ENCODE results near the gene KDM2B. TPM values are rescaled to one million over a fixed set of nuclear protein-coding genes. Genes with fewer than 3 reads are reported as not detected.

The KDM2B gene
- total and polyA plus RNA-seq, 10 of the 15 experiments (the other 5 are each of a cell fraction or from before 2014, with no cell fraction given), result 13.6 to 124 (median 40.4) TPM

DNA sequence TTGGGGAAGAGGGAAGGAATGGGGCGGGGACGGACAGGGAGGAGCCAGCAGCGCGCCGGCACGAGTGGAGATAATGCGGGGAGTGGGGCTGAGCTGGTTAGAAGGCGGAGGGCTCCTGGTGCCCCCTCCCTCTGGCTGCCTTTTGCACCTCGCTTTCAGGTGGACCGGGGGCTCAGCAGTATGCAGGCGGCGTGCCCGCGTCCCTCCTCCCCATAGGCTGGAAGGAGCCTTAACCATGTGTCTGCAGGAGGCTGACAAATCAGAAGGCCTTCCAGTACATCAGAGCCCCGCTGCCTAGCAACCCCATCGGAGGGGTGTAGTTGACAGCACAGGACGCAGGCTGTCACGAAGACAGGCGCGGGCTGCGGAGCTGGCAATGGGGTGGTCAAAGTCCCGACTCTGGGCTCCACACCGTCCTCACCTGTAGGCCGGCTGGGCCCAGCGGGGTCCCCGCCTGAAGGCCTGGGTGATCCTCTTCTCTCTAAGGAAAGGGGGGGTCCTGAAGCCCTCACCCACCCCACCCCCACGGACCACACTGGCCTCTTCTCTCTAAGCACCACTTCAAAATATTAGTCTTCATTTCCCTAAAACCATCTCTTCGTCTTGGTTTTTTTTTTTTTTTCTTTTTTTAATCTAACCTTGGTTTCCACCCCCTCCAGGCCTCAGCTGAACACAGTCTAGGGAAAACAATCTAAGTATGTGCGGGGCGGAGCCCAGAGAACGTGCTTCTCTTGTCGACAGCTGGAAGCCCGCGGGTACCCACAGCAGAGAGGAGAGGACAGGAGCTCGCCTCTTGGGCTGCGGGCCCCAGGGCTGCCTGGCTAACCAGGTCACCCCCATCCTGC lies 44.5 kb downstream of the KDM2B start (continued):
- no peak for TF ChIP-seq SUZ12 (IDR thresholded peaks at IDR 0.05; ENCODE audit: unreplicated experiment)
- no peak for TF ChIP-seq MYB (IDR thresholded peaks at IDR 0.05; ENCODE audit: borderline replicate concordance, low read depth, low read length)
- TF ChIP-seq, protein P1, sequence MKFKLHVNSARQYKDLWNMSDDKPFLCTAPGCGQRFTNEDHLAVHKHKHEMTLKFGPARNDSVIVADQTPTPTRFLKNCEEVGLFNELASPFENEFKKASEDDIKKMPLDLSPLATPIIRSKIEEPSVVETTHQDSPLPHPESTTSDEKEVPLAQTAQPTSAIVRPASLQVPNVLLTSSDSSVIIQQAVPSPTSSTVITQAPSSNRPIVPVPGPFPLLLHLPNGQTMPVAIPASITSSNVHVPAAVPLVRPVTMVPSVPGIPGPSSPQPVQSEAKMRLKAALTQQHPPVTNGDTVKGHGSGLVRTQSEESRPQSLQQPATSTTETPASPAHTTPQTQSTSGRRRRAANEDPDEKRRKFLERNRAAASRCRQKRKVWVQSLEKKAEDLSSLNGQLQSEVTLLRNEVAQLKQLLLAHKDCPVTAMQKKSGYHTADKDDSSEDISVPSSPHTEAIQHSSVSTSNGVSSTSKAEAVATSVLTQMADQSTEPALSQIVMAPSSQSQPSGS (IDR thresholded peaks at IDR 0.05; ENCODE audit: low read length), result no peak
- no peak; a peak in 2 of 4 replicates for TF ChIP-seq IKZF2 (IDR thresholded peaks at IDR 0.05)
- 0 out of 2 replicates have a peak, but pooled peaks have one; percentile 2 for TF ChIP-seq IKZF1 (conservative IDR thresholded peaks at IDR 0.05)
- TF ChIP-seq BACH1 (IDR thresholded peaks at IDR 0.05; ENCODE audit: borderline replicate concordance), result no peak; the same call in 1 of the 2 replicates
- TF ChIP-seq NR2C2 (IDR thresholded peaks at IDR 0.05; ENCODE audit: borderline replicate concordance, control insufficient read depth, insufficient read length, low read depth), result no peak
- peak; percentile 52; the same call in 1 of the 2 replicates for TF ChIP-seq ATF7 (IDR thresholded peaks at IDR 0.05; ENCODE audit: low read depth)
- TF ChIP-seq CEBPB (IDR thresholded peaks at IDR 0.05; ENCODE audit: borderline replicate concordance in 1 of 2, low read depth in 2 of 2, low read length in 2 of 2), result no peak
- TF ChIP-seq HDGF (IDR thresholded peaks at IDR 0.05), result peak; percentile 82; the same call in 1 of the 2 replicates
- TF ChIP-seq, protein P2, sequence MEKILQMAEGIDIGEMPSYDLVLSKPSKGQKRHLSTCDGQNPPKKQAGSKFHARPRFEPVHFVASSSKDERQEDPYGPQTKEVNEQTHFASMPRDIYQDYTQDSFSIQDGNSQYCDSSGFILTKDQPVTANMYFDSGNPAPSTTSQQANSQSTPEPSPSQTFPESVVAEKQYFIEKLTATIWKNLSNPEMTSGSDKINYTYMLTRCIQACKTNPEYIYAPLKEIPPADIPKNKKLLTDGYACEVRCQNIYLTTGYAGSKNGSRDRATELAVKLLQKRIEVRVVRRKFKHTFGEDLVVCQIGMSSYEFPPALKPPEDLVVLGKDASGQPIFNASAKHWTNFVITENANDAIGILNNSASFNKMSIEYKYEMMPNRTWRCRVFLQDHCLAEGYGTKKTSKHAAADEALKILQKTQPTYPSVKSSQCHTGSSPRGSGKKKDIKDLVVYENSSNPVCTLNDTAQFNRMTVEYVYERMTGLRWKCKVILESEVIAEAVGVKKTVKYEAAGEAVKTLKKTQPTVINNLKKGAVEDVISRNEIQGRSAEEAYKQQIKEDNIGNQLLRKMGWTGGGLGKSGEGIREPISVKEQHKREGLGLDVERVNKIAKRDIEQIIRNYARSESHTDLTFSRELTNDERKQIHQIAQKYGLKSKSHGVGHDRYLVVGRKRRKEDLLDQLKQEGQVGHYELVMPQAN (conservative IDR thresholded peaks at IDR 0.05), result peak; percentile 48; the same call in 1 of the 2 replicates
- TF ChIP-seq MTA3 (IDR thresholded peaks at IDR 0.05; ENCODE audit: borderline replicate concordance, low read length), result no peak
- TF ChIP-seq RAD21 (IDR thresholded peaks at IDR 0.05; ENCODE audit: insufficient read depth, low read depth, low read length), result no peak
- TF ChIP-seq NRF1 (conservative IDR thresholded peaks at IDR 0.05; ENCODE audit: low read depth, low read length), result no peak
- TF ChIP-seq, protein P3, sequence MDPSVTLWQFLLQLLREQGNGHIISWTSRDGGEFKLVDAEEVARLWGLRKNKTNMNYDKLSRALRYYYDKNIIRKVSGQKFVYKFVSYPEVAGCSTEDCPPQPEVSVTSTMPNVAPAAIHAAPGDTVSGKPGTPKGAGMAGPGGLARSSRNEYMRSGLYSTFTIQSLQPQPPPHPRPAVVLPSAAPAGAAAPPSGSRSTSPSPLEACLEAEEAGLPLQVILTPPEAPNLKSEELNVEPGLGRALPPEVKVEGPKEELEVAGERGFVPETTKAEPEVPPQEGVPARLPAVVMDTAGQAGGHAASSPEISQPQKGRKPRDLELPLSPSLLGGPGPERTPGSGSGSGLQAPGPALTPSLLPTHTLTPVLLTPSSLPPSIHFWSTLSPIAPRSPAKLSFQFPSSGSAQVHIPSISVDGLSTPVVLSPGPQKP (IDR thresholded peaks at IDR 0.05; ENCODE audit: low read depth, low read length), result no peak
- no peak for TF ChIP-seq ZBED1 (IDR thresholded peaks at IDR 0.05; ENCODE audit: borderline replicate concordance)
- no peak for TF ChIP-seq SRF (IDR thresholded peaks at IDR 0.05; ENCODE audit: low read depth in 2 of 2, low read length in 2 of 2)
- TF ChIP-seq SMAD5 (IDR thresholded peaks at IDR 0.05; ENCODE audit: low read depth), result no peak
- TF ChIP-seq, protein P4, sequence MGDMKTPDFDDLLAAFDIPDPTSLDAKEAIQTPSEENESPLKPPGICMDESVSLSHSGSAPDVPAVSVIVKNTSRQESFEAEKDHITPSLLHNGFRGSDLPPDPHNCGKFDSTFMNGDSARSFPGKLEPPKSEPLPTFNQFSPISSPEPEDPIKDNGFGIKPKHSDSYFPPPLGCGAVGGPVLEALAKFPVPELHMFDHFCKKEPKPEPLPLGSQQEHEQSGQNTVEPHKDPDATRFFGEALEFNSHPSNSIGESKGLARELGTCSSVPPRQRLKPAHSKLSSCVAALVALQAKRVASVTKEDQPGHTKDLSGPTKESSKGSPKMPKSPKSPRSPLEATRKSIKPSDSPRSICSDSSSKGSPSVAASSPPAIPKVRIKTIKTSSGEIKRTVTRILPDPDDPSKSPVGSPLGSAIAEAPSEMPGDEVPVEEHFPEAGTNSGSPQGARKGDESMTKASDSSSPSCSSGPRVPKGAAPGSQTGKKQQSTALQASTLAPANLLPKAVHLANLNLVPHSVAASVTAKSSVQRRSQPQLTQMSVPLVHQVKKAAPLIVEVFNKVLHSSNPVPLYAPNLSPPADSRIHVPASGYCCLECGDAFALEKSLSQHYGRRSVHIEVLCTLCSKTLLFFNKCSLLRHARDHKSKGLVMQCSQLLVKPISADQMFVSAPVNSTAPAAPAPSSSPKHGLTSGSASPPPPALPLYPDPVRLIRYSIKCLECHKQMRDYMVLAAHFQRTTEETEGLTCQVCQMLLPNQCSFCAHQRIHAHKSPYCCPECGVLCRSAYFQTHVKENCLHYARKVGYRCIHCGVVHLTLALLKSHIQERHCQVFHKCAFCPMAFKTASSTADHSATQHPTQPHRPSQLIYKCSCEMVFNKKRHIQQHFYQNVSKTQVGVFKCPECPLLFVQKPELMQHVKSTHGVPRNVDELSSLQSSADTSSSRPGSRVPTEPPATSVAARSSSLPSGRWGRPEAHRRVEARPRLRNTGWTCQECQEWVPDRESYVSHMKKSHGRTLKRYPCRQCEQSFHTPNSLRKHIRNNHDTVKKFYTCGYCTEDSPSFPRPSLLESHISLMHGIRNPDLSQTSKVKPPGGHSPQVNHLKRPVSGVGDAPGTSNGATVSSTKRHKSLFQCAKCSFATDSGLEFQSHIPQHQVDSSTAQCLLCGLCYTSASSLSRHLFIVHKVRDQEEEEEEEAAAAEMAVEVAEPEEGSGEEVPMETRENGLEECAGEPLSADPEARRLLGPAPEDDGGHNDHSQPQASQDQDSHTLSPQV (IDR thresholded peaks at IDR 0.05), result no peak

All from GM12878 (cell line).